ENCODE results near the gene NAALADL1. TPM values are rescaled to one million over a fixed set of nuclear protein-coding genes. Genes with fewer than 3 reads are reported as not detected.

Gene NAALADL1, protein sequence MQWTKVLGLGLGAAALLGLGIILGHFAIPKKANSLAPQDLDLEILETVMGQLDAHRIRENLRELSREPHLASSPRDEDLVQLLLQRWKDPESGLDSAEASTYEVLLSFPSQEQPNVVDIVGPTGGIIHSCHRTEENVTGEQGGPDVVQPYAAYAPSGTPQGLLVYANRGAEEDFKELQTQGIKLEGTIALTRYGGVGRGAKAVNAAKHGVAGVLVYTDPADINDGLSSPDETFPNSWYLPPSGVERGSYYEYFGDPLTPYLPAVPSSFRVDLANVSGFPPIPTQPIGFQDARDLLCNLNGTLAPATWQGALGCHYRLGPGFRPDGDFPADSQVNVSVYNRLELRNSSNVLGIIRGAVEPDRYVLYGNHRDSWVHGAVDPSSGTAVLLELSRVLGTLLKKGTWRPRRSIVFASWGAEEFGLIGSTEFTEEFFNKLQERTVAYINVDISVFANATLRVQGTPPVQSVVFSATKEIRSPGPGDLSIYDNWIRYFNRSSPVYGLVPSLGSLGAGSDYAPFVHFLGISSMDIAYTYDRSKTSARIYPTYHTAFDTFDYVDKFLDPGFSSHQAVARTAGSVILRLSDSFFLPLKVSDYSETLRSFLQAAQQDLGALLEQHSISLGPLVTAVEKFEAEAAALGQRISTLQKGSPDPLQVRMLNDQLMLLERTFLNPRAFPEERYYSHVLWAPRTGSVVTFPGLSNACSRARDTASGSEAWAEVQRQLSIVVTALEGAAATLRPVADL
- total RNA-seq, result 5.3 TPM
- long read RNA-seq, partial matches to known transcripts, result 0 of 1 reads
- long read RNA-seq, other reads (novel, unspliced or antisense), result 0 of 1 reads

DNA sequence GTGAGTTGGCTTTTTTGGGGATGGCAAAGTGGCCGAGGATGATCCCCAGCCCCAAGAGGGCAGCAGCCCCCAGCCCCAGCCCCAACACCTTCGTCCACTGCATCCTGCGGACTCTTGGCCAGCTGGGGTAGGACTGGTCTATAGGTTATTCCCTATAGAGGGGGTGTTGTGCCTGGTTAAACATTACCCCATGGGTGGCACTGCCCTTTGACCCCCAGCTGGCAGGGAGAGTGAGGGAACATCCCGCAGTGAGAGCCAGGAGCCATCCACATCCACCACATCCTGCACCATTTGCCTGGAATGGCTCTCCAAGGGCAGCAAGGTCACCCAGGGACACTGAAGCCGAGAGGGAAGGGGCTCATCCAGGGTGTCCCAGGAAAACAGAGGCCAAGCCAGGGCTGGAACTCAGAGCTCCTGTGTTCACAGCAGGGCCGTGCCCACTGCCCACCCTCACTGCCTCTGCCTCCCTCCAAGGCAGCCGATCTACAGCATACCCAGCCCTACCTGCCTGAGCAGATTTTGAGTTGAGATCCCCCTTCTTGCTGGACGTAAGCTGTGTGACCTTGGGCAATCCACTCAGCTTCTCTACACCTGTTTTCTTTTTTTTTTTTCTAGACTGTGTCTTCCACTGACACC, at the start of gene NAALADL1:
Gene NAALADL1 (minus strand): TSS at position 135 of the 636 bp plus-strand sequence. CDS start 32 bp downstream, at position 103.
- ATAC-seq (no peak), DNase-seq (no peak)
- intact Hi-C loops (cut with micrococcal nuclease), result no loop called here

DNA sequence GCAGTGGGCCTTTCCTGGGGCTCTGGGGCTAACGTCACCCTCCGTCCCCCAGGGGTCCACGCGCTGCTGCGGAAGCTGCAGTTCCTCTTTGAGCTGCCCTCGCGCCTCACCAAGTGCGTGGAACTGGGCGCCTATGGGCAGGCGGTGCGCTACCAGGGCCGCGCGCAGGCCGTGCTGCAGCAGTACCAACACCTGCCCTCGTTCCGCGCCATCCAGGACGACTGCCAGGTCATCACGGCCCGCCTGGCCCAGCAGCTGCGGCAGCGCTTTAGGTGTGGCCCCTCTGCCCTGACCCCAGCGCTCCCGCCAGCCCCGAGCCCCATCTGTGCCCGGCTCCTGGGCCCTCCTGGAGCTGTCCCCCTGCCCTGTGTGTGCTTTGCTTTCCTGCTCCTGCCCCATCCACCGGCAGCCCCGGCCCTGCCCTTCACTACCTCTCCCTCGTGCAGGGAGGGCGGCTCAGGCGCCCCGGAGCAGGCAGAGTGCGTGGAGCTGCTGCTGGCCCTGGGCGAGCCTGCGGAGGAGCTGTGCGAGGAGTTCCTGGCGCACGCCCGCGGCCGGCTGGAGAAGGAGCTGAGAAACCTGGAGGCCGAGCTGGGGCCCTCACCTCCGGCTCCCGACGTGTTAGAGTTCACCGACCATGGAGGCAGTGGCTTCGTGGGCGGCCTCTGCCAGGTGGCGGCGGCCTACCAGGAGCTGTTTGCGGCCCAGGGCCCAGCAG, 49.6 kb upstream of the NAALADL1 start:
- intact Hi-C loops (cut with micrococcal nuclease), result no loop called here
- ATAC-seq (no peak), DNase-seq (no peak)

DNA sequence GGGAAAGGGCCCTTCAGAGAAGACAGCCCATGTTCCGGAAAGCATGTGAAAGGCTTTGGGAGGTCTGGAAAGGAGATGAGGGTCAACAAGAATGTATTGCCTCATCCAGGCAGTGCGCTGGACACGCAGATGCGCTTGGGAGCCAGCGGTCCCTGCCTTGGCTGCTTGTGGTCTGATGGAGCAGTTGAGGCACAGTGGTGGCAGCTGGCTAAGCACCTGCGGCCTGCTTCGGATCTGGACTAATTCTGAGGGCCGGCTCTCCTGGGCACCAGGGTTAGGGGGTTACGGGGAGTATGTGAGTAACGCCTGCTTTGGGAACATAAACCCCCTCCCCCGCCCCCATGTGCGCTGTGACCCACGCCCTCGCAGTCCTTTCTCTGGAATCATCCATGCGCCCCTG, 48.7 kb upstream of the NAALADL1 start:
- DNase-seq, result no peak
- intact Hi-C loops (cut with micrococcal nuclease), result no loop called here
- no peak for ATAC-seq

DNA sequence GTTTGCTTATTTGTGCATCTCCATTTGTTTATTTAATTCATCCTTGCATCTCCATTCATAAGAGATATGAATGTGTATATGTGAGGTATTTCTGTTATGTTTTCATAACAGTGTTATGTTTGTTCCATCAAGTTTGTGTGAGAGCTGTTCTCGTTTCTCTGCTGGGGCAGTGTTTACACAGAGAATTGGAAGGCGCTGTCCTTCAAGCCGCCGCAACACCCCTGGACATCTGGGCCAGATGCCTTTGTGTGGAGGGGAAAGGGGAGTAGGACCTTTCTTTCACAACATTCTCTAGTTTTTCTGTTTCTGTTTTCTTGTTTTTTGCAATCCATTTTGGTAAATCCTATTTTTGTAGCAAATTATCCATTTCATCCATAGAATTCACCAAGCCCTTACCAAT, 46.3 kb upstream of the NAALADL1 start:
- DNase-seq, result peak; percentile 38
- peak; percentile 44 for ATAC-seq
- intact Hi-C loops (cut with micrococcal nuclease), result no loop called here

DNA sequence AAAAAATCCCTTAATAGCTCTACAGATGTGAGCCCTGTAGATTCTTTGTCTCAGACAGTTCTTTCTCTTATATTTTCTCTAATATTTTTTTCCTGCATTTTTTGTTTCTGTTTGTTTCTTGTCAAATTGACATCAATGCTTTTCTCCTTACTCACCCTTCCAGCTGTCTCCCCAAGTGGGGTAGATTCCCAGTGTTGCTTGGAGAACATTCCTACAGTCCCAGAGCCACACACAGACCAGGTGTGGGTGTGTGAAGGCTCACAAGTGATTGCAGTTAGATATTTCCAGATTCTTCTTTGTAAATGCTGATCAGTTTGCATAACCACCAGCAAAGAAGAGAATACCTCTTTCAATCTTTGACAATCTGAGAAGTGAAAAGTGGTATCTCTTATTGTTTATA, 45.1 kb upstream of the NAALADL1 start:
- no peak for ATAC-seq
- intact Hi-C loops (cut with micrococcal nuclease), result no loop called here
- DNase-seq, result no peak

DNA sequence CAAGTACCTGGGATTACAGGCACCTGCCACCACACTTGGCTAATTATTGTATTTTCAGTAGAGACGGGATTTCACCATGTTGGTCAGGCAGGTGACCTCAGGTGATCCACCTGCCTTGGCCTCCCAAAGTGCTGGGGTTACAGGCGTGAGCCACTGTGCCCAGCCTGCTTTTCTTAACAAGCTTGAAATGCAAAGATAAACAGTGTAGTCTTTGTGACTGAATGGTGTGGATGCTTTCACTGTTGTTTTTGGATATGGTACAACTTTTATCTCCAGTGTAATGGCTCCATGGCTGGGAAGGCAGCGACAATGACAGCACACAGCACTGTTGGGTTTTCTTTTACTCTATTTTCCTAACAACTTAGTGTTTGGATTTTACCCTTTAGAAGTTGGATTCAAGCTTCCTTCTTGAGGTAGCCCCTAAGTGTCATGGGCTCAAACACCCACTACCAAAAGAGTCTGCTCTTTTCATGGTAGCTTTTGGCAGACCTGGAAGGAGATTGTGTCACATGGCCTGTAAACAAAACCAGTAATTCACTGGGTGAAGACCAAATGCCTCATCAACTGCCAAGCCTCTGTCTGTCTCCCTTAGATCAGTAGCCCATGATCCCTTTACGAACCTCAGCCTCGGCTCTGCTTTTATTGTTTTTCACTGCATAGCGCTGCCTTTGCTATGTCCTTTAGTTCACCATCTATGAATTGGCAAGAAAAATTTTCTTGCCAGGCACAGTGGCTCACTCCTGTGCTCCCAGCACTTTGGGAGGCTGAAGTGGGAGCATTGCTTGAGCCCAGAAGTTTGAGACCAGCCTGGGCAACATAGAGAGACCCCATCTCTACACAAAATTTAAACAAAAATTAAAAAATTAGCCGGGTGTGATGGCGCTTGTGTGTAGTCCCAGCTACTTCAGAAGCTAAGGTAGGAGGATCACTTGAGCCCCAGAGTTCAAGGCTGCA, 44.1 kb upstream of the NAALADL1 start:
- ATAC-seq, result peak; percentile 69
- intact Hi-C loops (cut with micrococcal nuclease), result no loop called here

DNA sequence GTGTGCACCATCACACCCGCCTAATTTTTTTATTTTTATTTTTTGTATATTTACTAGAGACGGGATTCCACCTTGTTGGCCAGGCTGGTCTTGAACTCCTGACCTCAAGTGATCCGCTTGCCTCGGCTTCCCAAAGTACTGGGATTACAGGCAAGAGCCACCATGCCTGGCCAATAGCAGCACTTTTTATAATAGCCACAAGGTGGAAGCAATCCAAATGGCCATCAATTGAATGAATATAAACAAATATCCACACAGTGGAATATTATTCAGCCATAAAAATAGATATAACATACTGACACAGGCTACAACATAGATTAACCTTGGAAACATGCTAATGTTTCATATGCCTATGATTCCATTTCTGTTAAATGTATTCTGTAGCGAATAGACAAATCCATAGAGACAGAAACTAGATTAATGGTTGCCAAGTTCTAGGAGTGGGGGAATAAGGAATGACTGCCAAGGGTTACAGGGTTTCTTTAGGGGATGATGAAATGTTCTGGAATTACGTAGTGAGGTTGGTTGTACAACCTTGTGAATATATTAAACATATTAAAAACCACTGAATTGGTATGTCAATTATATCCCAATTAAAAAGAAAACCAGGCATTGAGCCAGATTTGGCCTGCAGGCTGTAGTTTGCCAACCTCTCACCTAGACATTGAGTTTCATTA, 42.5 kb upstream of the NAALADL1 start:
- DNase-seq (no peak), ATAC-seq (no peak)
- intact Hi-C loops (cut with micrococcal nuclease), result no loop called here

More for the DNA sequence above, 44.1 kb upstream of the NAALADL1 start:
- DNase-seq, result no peak

DNA sequence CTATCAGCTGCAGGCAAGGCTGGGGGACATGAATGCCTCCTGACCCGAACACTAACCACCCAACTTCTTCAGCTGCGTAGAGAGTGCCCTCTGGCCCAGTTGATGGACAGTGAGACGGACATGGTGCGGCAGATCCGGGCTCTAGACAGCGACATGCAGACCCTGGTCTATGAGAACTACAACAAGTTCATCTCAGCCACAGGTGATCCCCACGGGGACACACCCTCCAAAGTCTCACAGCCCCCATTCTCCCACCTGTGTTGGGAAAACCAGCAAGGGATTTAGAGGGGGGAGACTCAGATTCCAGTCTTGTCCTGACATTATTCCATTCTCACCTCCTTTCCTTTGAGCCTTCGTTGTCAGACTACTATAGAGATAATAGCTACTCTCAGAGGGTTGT, 38.6 kb upstream of the NAALADL1 start:
- intact Hi-C loops (cut with micrococcal nuclease), result no loop called here
- DNase-seq (no peak), ATAC-seq (peak; percentile 9)

DNA sequence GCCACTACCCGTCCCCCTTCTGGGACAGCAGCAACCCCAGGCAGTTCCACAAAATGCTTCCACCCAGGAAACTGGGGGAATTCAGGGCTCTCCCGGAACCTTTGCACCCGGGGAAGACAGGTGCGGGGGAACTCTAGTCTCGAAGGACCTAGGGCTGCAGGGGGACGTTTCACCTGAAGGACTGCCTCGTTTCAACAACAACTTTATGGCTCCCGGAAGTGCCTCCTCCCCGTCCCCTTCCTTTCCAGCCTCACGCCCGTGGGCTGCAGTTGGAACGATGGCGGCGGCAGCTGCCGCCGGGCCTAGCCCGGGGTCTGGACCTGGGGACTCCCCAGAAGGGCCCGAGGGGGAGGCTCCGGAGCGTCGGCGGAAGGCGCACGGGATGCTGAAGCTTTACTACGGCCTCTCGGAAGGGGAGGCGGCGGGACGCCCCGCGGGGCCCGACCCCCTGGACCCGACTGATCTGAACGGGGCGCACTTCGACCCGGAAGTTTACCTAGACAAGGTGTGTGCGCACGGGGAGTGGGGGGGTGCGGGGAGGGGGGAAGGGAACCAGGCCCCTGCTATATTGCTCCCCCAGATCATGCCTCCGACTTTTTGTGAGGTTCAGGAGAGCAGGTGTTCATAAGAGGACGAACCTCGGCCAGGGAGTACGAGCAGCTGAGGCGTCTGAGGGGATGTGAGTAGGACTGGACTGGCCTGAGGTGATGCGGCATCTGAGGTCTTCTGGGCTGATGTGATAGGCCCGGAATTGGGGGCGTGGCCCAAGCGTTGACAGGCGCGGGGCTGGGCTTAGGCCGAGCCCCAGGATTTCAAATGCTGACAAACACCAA, 37.8 kb upstream of the NAALADL1 start, which contains the start of gene VPS51:
Gene VPS51 (plus strand): TSS at position 241 of the 833 bp plus-strand sequence. CDS start 37 bp downstream, at position 278.
- peak; percentile 95 for ATAC-seq
- intact Hi-C loops (cut with micrococcal nuclease), result no loop called here
- DNase-seq, result peak; percentile 94

DNA sequence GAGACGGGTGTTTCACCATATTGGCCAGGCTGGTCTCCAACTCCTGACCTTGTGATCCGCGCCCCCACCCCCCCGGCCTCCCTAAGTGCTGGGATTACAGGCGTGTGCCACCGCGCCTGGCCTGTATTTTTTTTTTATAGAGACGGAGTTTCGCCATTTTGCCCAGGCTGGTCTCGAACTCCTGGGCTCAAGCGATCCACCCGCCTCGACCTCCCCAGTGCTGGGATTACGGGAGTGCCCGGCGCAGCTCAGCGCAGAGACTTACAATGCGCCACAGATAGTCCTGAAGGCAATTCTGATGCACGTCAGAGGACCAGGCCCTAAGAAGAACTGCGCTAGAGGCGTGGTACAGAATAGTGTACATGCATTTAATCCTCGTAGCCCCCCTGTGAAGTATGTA, 37.1 kb upstream of the NAALADL1 start:
- DNase-seq (peak; percentile 20), ATAC-seq (no peak)
- intact Hi-C loops (cut with micrococcal nuclease), result no loop called here

DNA sequence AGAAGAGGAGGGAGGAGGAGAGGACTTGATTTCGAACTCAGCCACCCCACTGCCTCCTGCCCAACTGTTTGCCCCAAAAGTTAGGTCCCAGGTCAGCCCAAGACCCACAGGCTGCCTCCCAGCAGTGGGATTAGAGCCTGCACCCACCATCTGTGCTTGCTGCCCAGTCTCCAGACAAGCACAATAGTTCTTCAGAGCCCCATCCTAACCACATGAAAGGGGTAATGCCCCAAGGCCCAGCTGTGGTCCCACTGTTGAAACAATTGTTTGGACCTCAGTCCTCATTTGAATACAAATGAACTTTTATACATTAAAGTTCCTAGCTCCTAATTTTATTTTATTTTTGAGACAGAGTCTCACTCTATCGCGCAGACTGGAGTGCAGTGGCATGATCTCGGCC, 32.3 kb upstream of the NAALADL1 start:
- ATAC-seq, result no peak
- DNase-seq, result peak; percentile 9
- intact Hi-C loops (cut with micrococcal nuclease), result no loop called here

DNA sequence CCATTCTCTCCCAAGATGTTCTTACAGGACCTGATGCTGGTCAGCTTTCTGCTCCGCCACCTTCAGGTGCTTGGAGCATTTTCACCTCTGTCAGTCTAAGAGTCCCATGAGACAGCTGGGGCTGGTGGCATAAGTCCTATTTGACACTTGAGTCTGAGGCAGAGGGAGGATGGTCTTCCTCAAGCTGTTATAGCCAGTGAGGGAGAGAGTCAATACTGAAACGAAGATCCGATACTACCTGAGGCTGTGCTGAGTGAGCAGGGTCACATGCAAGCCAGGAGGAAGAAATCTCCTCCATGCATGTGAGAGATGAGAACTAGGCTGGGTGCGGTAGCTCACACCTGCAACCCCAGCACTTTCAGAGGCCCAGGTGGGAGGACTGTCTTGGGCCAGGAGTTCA, 31.3 kb upstream of the NAALADL1 start:
- no peak for ATAC-seq
- DNase-seq, result no peak
- intact Hi-C loops (cut with micrococcal nuclease), result no loop called here

DNA sequence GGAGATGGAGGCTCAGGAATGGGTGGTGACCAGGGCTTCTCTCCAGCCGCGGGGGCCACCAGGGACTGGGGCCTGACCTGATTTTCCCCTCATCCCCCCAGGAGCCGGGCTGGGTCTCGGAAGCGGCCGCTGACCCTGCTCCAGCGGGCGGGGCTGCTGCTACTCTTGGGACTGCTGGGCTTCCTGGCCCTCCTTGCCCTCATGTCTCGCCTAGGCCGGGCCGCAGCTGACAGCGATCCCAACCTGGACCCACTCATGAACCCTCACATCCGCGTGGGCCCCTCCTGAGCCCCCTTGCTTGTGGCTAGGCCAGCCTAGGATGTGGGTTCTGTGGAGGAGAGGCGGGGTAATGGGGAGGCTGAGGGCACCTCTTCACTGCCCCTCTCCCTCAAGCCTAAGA, 29.5 kb upstream of the NAALADL1 start:
- intact Hi-C loops (cut with micrococcal nuclease), result no loop called here
- no peak for ATAC-seq
- DNase-seq, result no peak

DNA sequence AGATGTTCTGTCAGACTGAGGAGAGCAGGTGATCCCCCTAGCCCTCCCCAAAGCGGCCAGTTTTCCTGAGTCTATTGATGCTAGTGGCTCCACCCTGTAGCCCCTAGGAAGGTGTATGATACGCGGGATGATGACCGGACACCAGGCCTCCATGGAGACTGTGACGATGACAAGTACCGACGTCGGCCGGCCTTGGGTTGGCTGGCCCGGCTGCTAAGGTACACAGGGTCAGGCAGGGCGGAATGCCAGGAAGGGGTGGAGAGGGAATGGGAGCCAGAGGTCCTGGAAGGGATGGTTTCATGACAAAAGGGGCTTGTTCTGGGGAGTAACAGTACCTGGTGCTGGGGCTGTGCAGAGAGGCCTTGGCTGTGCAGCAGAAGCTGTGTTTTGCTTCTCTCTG, 28.9 kb upstream of the NAALADL1 start:
- no peak for DNase-seq
- intact Hi-C loops (cut with micrococcal nuclease), result no loop called here
- no peak for ATAC-seq

DNA sequence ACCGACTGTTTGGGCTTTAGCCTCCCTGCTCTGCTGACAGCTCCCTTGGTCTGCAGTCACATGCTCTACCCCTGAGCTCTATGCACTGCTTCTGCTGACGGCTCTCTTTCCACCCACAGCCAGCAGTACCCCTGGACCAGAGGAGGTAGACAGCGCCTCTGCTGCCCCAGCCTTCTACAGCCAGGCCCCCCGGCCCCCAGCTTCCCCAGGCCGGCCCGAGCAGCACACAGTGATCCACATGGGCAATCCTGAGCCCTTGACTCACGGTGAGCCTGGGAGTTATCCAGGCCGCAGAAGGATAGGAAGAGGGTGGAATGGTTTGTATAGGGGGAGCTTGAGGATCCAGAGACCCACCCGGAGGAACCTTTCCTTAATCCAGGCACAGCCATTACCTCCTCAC, 28.5 kb upstream of the NAALADL1 start:
- ATAC-seq, result no peak
- intact Hi-C loops (cut with micrococcal nuclease), result no loop called here

DNA sequence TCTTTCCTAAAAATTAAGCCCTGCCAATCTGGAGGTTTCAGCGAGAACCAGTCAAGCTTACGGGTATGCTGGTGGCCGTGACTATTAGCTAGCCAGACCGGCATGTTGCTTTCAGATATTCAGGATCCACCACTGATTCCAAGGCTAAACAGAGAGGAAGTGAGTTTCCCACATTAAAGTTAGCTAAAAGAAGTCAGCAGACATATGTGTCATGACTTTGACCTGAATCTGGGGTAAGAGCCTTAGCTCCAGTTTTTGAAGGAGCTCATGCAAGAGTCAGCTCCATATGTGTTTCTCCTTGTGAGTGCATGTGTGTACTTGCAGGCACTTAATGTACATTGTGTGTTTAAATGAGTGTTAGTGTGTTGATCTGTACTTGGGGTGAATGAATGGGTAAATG, 27.1 kb upstream of the NAALADL1 start:
- ATAC-seq (no peak), DNase-seq (no peak)
- intact Hi-C loops (cut with micrococcal nuclease), result no loop called here

More for the DNA sequence above, 28.5 kb upstream of the NAALADL1 start:
- DNase-seq, result no peak

Data from left ventricle myocardium superior (tissue), 1 donor.